Colonic mucosa (tissue), 4 donors: ENCODE results near the gene GRIP1. TPM values are rescaled to one million over a fixed set of nuclear protein-coding genes. Genes with fewer than 3 reads are reported as not detected.

Source experiments
- DNase-seq: peaks from one replicate; pipeline ENCODE4 v3.0.0-alpha.2; 2020
- H3K27ac ChIP-seq: fragments of 200-600 bp; one replicate; pipeline ENCODE4 v1.8.0; 2021
- H3K27me3 ChIP-seq: fragments of 200-600 bp; one replicate; pipeline ENCODE4 v1.8.0; 2021
- H3K36me3 ChIP-seq: fragments of 200-600 bp; one replicate; pipeline ENCODE4 v1.8.0; 2021
- H3K4me1 ChIP-seq: fragments of 200-600 bp; one replicate; pipeline ENCODE4 v1.8.0; 2021; ENCODE audit warnings: mild to moderate bottlenecking
- H3K4me3 ChIP-seq: fragments of 200-600 bp; one replicate; pipeline ENCODE4 v1.8.0; 2021
- H3K9ac ChIP-seq, 2 donors: one replicate each; pipeline ENCODE4 v1.7.0; 2013; ENCODE audit warnings: control low read depth in 2 of 2, low read depth in 2 of 2, low read length in 2 of 2
- H3K9me3 ChIP-seq: fragments of 200-600 bp; one replicate; pipeline ENCODE4 v1.8.0; 2021
- CTCF ChIP-seq: fragments of 200-600 bp; IDR thresholded peaks from one replicate; pipeline ENCODE4 v1.8.0; 2022; ENCODE audit warnings: antibody characterized with exemption, mild to moderate bottlenecking
- intact Hi-C: fragments of 100-400 bp; cut with DNase I; formaldehyde crosslinking; loops from one replicate; pipeline ENCODE4 v1.14.1; 2022
- total RNA-seq, 2 donors: library from RNA; stranded (reverse); fragmentation: NEBNext Ultra II Directional in 1 of 2; extraction: Animal tissue kit (Norgen Biotek cat#: 25700) in 1 of 2; gene quantifications; one replicate each; pipeline ENCODE4 v1.2.1, GENCODE V29; 2021
- donor health status: healthy.
- donor health status: DM: no; HTN: no; CAD: no.
- donor health status: DM: no; HTN: no; CAD: no.

GRIP1 gene
- total RNA-seq, 2 donors from 2014 or later: 3.7 to 6.2 TPM

- H3K4me3 ChIP-seq: no peak overlapping the region
- no peak for TF ChIP-seq CTCF
- H3K36me3 ChIP-seq: no peaks in the 10 kb centered on the region
- H3K4me1 ChIP-seq: no peaks in the 10 kb centered on the region
- intact Hi-C loops: no loop called here
- DNase-seq: no peak
- H3K9me3 ChIP-seq: no peaks in the 10 kb centered on the region
- no peak overlapping the region for H3K9ac ChIP-seq
- H3K27ac ChIP-seq: no peak overlapping the region
- no peaks in the 10 kb centered on the region for H3K27me3 ChIP-seq
Measured at GRCh38 chr12:66713984-66714383, 35.1 kb upstream of the GRIP1 start.

- H3K27me3 ChIP-seq: no peaks in the 10 kb centered on the region
- no peak for DNase-seq
- no peaks in the 10 kb centered on the region for H3K36me3 ChIP-seq
- intact Hi-C loops: no loop called here
- no peak overlapping the region for H3K4me3 ChIP-seq
- no peaks in the 10 kb centered on the region for H3K4me1 ChIP-seq
- no peaks in the 10 kb centered on the region for H3K9me3 ChIP-seq
- TF ChIP-seq CTCF: no peak
- H3K27ac ChIP-seq: no peak overlapping the region
- H3K9ac ChIP-seq: no peak overlapping the region
Measured at GRCh38 chr12:66709893-66710292, 31.0 kb upstream of the GRIP1 start.

GRCh38 chr12:66709457-66709773, 30.5 kb upstream of the GRIP1 start:
- Histone ChIP-seq H3K4me3 (no peak overlapping the region), H3K27ac (no peak overlapping the region), H3K9me3 (no peaks in the 10 kb centered on the region), H3K4me1 (no peaks in the 10 kb centered on the region), H3K9ac (no peak overlapping the region), H3K27me3 (no peaks in the 10 kb centered on the region), H3K36me3 (no peaks in the 10 kb centered on the region)
- intact Hi-C loops: no loop called here
- TF ChIP-seq CTCF: no peak
- no peak for DNase-seq

- intact Hi-C loops: no loop called here
- no peak for DNase-seq
- no peaks in the 10 kb centered on the region for H3K27me3 ChIP-seq
- H3K36me3 ChIP-seq: no peaks in the 10 kb centered on the region
- H3K27ac ChIP-seq: no peak overlapping the region
- no peaks in the 10 kb centered on the region for H3K4me1 ChIP-seq
- no peak overlapping the region for H3K9ac ChIP-seq
- no peak for TF ChIP-seq CTCF
- no peak overlapping the region for H3K4me3 ChIP-seq
- H3K9me3 ChIP-seq: no peaks in the 10 kb centered on the region
Measured at GRCh38 chr12:66708704-66709456, 30.0 kb upstream of the GRIP1 start.

- Histone ChIP-seq H3K9ac (no peak overlapping the region), H3K27me3 (no peaks in the 10 kb centered on the region), H3K36me3 (no peaks in the 10 kb centered on the region), H3K27ac (no peak overlapping the region), H3K4me1 (no peaks in the 10 kb centered on the region), H3K9me3 (no peaks in the 10 kb centered on the region), H3K4me3 (no peak overlapping the region)
- no peak for TF ChIP-seq CTCF
- intact Hi-C loops: no loop called here
- no peak for DNase-seq
Measured at GRCh38 chr12:66707002-66707697, 28.3 kb upstream of the GRIP1 start.
